Astrocyte (in vitro differentiated cells and primary cell): ENCODE data around the gene NWD2.

Source experiments
- CTCF ChIP-seq: IDR thresholded peaks from 2 replicates; pipeline ENCODE4 v1.5.1; 2011; ENCODE audit warnings: low read depth, mild to moderate bottlenecking, inconsistent platforms, low read length, moderate library complexity; ENCODE audit not compliant: insufficient read depth
- EZH2 ChIP-seq: IDR thresholded peaks from 2 replicates; pipeline ENCODE4 v1.6.1; 2012; ENCODE audit warnings: mild to moderate bottlenecking, low read length, inconsistent platforms; ENCODE audit not compliant: insufficient read depth

DNA sequence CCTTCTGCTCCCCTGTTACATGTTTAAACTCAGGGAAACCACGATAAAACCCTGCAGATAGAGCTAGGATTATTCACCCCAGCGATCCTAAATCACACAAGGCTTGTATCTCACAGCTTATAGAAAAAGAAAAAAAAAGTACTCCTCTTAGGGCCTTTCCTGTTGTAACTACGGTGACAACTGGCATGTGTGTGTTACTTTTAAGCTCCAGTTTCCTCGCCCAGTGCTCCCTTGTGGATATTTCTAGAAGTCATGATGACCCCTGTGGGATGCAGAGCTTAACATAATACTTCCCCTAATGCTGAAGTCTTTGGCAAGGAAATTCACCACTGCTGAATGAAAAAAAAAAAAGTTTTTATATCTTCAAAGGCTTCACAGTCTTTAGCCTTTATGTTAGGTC lies 114.7 kb downstream of the NWD2 start:
- TF ChIP-seq EZH2: no peak
- no peak for TF ChIP-seq CTCF
